Measurements from ENCODE around the gene IFTAP. TPM values are rescaled to one million over a fixed set of nuclear protein-coding genes. Genes with fewer than 3 reads are reported as not detected.
A peak's percentile ranks its signal among the peaks of the same experiment; 100 is the strongest.
"Not testable (repeated sequence)": the region's sequence is repeated elsewhere in the genome, so short reads cannot be mapped to it uniquely, and the experiment has no call there.

Gene IFTAP
- total RNA-seq, 1 donor from 2014 or later = 15.2 TPM

- no peak for ATAC-seq
- no peak overlapping the region for H3K27ac ChIP-seq
- no peak for TF ChIP-seq CTCF (IDR thresholded peaks at IDR 0.05)
- intact Hi-C loops (cut with DNase I) = no loop called here
- H3K27me3 ChIP-seq (ENCODE audit: low read depth) = no peaks in the 10 kb centered on the region
- H3K9me3 ChIP-seq = no peaks in the 10 kb centered on the region
- H3K4me1 ChIP-seq = no peaks in the 10 kb centered on the region
- H3K36me3 ChIP-seq = no peaks in the 10 kb centered on the region
- DNase-seq = no peak
- no peak overlapping the region for H3K4me3 ChIP-seq
Measured at GRCh38 chr11:36657610-36658267, 63.4 kb downstream of the IFTAP start.

- H3K36me3 ChIP-seq; ATAC-seq; DNase-seq; H3K9me3 ChIP-seq; H3K27ac ChIP-seq; H3K4me1 ChIP-seq; H3K4me3 ChIP-seq; intact Hi-C loops (cut with DNase I); H3K27me3 ChIP-seq (ENCODE audit: low read depth): not testable (repeated sequence)
Measured at GRCh38 chr11:36661359-36661758, 67.1 kb downstream of the IFTAP start.

- H3K4me1 ChIP-seq = no peaks in the 10 kb centered on the region
- TF ChIP-seq CTCF (IDR thresholded peaks at IDR 0.05) = peak; percentile 84
- no peak overlapping the region for H3K4me3 ChIP-seq
- ATAC-seq (no peak), DNase-seq (no peak)
- intact Hi-C loops (cut with DNase I) = loop anchor here (10.0 kb wide), 1 partner anchor 108 kb away; the partner anchor contains the start of gene RAG1
- no peak overlapping the region for H3K27ac ChIP-seq
- no peaks in the 10 kb centered on the region for H3K9me3 ChIP-seq
- no peaks in the 10 kb centered on the region for H3K36me3 ChIP-seq
- no peaks in the 10 kb centered on the region for H3K27me3 ChIP-seq (ENCODE audit: low read depth)
Measured at GRCh38 chr11:36672815-36673450, 78.6 kb downstream of the IFTAP start.

GRCh38 chr11:36679547-36679946, 85.2 kb downstream of the IFTAP start:
- ATAC-seq; H3K36me3 ChIP-seq; H3K4me1 ChIP-seq; H3K9me3 ChIP-seq; H3K27ac ChIP-seq; DNase-seq; H3K4me3 ChIP-seq; H3K27me3 ChIP-seq (ENCODE audit: low read depth): not testable (repeated sequence)
- intact Hi-C loops (cut with DNase I) = loop anchor here (10.0 kb wide), 1 partner anchor 115 kb away; the partner anchor contains the start of gene RAG1

GRCh38 chr11:36683818-36684217, 89.5 kb downstream of the IFTAP start:
- no peak overlapping the region for H3K27ac ChIP-seq
- H3K27me3 ChIP-seq (ENCODE audit: low read depth) = no peaks in the 10 kb centered on the region
- intact Hi-C loops (cut with DNase I) = no loop called here
- ATAC-seq (no peak), DNase-seq (no peak)
- H3K36me3 ChIP-seq = no peaks in the 10 kb centered on the region
- TF ChIP-seq CTCF (IDR thresholded peaks at IDR 0.05) = no peak
- no peaks in the 10 kb centered on the region for H3K9me3 ChIP-seq
- no peaks in the 10 kb centered on the region for H3K4me1 ChIP-seq
- H3K4me3 ChIP-seq = no peak overlapping the region

GRCh38 chr11:36684840-36685801, 90.8 kb downstream of the IFTAP start:
- H3K4me1 ChIP-seq = no peaks in the 10 kb centered on the region
- H3K27ac ChIP-seq = no peak overlapping the region
- intact Hi-C loops (cut with DNase I) = no loop called here
- H3K27me3 ChIP-seq (ENCODE audit: low read depth) = no peaks in the 10 kb centered on the region
- H3K4me3 ChIP-seq = no peak overlapping the region
- TF ChIP-seq CTCF (IDR thresholded peaks at IDR 0.05) = no peak
- DNase-seq (no peak), ATAC-seq (no peak)
- H3K9me3 ChIP-seq = no peaks in the 10 kb centered on the region
- H3K36me3 ChIP-seq = no peaks in the 10 kb centered on the region

All from lower lobe of right lung (tissue), 2 donors.